Loucy (cell line): ENCODE data around the gene NAXD.

ENCODE experiments used
- EZH2phosphoT487 ChIP-seq: fragments of 200-600 bp; IDR thresholded peaks from 2 replicates; pipeline ENCODE4 v1.6.1; 2018; ENCODE audit warnings: antibody characterized with exemption, mild to moderate bottlenecking, moderate library complexity, borderline replicate concordance
- TF ChIP-seq, protein P1 (sequence below): fragments of 200-600 bp; sonication (generic); conservative IDR thresholded peaks from 2 replicates; pipeline ENCODE4 v1.5.1; 2014; ENCODE audit warnings: mild to moderate bottlenecking, antibody characterized with exemption, low read length

DNA sequence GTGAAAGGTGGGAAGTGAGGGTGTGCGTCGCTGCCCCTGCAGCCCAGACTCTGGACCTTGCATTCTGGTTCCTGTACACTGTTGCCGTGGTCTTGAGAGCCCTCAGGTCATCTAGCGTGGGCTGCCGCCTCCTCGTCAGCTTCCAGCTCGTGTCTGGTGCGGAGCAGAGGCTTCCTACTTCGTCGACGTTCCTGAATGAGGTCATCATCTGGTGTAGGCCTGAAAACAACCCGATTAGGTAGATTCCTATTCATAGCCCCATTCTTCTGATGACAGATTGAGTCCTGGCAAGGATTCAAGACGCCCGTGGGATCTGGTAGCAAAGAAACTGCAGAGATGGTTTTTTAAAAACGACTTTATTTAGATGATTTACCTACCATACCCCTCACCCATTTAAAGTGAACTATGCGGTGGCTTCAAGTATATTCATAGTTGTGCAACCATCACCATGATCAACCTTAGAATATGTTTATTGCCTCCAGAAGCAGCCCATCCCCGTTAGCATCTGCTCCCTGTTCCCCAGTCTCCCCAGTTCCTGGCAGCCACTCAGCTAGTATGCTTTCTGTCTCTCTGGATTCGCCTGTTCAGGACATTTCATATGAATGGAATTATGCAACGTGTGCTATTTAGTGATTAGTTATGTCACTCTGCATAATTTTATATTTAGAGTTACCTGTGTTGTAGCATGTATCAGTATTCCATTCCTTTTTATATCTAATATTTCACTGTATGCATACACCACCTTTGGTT is 13.8 kb downstream of the NAXD start:
- TF ChIP-seq, protein P1, sequence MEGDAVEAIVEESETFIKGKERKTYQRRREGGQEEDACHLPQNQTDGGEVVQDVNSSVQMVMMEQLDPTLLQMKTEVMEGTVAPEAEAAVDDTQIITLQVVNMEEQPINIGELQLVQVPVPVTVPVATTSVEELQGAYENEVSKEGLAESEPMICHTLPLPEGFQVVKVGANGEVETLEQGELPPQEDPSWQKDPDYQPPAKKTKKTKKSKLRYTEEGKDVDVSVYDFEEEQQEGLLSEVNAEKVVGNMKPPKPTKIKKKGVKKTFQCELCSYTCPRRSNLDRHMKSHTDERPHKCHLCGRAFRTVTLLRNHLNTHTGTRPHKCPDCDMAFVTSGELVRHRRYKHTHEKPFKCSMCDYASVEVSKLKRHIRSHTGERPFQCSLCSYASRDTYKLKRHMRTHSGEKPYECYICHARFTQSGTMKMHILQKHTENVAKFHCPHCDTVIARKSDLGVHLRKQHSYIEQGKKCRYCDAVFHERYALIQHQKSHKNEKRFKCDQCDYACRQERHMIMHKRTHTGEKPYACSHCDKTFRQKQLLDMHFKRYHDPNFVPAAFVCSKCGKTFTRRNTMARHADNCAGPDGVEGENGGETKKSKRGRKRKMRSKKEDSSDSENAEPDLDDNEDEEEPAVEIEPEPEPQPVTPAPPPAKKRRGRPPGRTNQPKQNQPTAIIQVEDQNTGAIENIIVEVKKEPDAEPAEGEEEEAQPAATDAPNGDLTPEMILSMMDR = no peak
- no peak for TF ChIP-seq EZH2phosphoT487
